ENCODE data around the gene DOK7. TPM values are rescaled to one million over a fixed set of nuclear protein-coding genes. Genes with fewer than 3 reads are reported as not detected.

The DOK7 gene
- total RNA-seq, 1 donor = not detected

GRCh38 chr4:3483471-3483921 is 20.4 kb downstream of the DOK7 start:
- peak; percentile 7 for DNase-seq (ENCODE audit: low read depth)
- H3K4me3 ChIP-seq (ENCODE audit: low read depth, low read length) = no peak overlapping the region
- TF ChIP-seq CTCF (IDR thresholded peaks at IDR 0.05; ENCODE audit: insufficient read depth, low read length) = no peak

GRCh38 chr4:3484057-3484973 is 21.2 kb downstream of the DOK7 start:
- no peak for TF ChIP-seq CTCF (IDR thresholded peaks at IDR 0.05; ENCODE audit: insufficient read depth, low read length)
- DNase-seq (ENCODE audit: low read depth) = no peak
- no peak overlapping the region for H3K4me3 ChIP-seq (ENCODE audit: low read depth, low read length)

- TF ChIP-seq CTCF (IDR thresholded peaks at IDR 0.05; ENCODE audit: insufficient read depth, low read length) = no peak
- H3K4me3 ChIP-seq (ENCODE audit: low read depth, low read length) = no peak overlapping the region
- DNase-seq (ENCODE audit: low read depth) = no peak
These were observed 22.1 kb downstream of the DOK7 start for GRCh38 chr4:3485011-3485791.

GRCh38 chr4:3485886-3486540 is 22.9 kb downstream of the DOK7 start:
- DNase-seq (ENCODE audit: low read depth) = no peak
- TF ChIP-seq CTCF (IDR thresholded peaks at IDR 0.05; ENCODE audit: insufficient read depth, low read length) = no peak
- no peak overlapping the region for H3K4me3 ChIP-seq (ENCODE audit: low read depth, low read length)

GRCh38 chr4:3486541-3487540 is 23.7 kb downstream of the DOK7 start:
- H3K4me3 ChIP-seq (ENCODE audit: low read depth, low read length) = no peak overlapping the region
- no peak for TF ChIP-seq CTCF (IDR thresholded peaks at IDR 0.05; ENCODE audit: insufficient read depth, low read length)
- DNase-seq (ENCODE audit: low read depth) = no peak

Measured in fibroblast of the aortic adventitia (primary cell).